Subcutaneous adipose tissue (tissue), 4 donors: ENCODE data around the gene TPI1. TPM values are rescaled to one million over a fixed set of nuclear protein-coding genes. Genes with fewer than 3 reads are reported as not detected.

Source experiments
- total RNA-seq, 4 donors: library from RNA; depleted of rRNA; stranded (reverse); fragments of >200 nt; gene quantifications; one replicate each; pipeline ENCODE4 v1.1.0, GENCODE V29; 2016
- TF ChIP-seq, protein P1 (sequence below): fragments of 450-650 bp; IDR thresholded peaks from one replicate; pipeline ENCODE4 v1.5.1; 2016; ENCODE audit warnings: low read depth, mild to moderate bottlenecking, control low read depth, antibody characterized with exemption, moderate library complexity

TPI1 gene
- total RNA-seq, 4 donors from 2014 or later: 207 to 328 (median 256) TPM

DNA sequence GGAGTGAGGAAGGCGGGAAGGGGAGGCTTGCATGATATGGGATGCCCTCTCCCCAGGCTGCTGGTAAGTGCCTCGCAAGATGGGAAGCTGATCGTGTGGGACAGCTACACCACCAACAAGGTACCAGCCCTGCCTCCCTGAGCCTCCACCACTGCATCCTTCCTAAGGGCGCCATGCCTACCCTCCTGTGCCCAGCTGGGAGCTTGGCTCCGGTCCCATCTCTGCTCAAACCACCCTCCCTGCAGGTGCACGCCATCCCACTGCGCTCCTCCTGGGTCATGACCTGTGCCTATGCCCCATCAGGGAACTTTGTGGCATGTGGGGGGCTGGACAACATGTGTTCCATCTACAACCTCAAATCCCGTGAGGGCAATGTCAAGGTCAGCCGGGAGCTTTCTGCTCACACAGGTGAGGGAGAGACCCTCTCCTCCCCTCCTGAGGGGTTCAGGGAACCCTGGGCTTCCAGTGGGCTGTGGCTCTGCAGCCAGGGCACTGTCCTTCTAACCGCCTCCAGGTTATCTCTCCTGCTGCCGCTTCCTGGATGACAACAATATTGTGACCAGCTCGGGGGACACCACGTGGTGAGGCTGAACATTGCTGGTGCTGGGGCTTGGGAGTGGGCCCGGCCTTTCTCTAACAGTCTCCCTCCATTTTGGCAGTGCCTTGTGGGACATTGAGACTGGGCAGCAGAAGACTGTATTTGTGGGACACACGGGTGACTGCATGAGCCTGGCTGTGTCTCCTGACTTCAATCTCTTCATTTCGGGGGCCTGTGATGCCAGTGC lies 24.0 kb upstream of the TPI1 start:
- TF ChIP-seq, protein P1, sequence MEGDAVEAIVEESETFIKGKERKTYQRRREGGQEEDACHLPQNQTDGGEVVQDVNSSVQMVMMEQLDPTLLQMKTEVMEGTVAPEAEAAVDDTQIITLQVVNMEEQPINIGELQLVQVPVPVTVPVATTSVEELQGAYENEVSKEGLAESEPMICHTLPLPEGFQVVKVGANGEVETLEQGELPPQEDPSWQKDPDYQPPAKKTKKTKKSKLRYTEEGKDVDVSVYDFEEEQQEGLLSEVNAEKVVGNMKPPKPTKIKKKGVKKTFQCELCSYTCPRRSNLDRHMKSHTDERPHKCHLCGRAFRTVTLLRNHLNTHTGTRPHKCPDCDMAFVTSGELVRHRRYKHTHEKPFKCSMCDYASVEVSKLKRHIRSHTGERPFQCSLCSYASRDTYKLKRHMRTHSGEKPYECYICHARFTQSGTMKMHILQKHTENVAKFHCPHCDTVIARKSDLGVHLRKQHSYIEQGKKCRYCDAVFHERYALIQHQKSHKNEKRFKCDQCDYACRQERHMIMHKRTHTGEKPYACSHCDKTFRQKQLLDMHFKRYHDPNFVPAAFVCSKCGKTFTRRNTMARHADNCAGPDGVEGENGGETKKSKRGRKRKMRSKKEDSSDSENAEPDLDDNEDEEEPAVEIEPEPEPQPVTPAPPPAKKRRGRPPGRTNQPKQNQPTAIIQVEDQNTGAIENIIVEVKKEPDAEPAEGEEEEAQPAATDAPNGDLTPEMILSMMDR: no peak

DNA sequence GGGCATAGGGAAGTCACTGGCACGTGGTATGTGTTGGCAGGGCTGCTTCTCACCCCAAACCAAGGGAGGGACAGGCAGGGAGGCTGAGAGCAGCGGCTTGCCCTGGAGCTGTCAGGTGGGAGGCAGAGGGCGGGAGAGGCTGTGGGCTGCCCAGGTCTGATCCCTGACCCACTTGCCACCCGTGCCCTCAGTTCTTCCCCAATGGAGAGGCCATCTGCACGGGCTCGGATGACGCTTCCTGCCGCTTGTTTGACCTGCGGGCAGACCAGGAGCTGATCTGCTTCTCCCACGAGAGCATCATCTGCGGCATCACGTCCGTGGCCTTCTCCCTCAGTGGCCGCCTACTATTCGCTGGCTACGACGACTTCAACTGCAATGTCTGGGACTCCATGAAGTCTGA lies 21.9 kb upstream of the TPI1 start:
- TF ChIP-seq, protein P1: no peak

DNA sequence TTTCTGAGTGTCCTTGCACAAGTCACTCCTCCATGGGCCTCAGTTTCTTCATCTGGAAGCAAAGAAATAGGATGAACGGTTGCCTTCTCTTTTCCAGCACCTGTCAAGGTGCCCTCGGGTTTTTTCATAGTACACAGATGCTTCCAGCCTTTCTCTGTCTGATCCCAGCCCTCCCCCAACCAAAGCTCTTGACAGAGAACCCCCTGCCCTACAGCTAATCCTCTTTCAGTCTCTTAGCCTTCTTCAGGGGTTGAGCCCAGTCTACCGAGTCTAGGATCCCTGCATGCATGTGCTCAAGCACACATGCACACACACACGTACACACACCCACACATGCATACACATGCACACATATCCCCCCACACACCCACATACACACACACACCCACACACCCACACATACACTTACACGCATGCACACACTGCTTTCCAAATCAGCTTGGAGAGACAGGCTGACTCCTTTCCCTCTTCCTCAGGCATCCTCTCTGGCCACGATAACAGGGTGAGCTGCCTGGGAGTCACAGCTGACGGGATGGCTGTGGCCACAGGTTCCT lies 20.9 kb upstream of the TPI1 start:
- TF ChIP-seq, protein P1: no peak

DNA sequence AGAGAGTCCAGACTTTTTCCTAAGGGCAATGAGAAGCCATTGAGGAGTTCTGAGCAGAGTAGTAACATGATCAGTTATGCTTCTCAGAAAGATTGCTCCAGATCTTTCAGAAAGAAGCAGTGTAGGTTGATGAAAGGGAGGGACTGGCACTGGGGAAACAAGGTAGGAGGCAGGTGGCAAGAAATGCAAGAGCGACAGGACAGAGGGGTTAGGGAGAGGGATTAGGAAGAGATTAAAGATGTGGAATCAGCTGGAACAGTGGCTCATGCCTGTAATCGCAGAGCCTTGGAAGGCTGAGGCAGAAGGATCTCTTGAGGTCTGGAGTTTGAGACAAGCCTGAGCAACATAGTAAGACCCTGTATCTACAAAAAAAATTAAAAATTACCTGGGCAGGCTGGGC lies 19.7 kb upstream of the TPI1 start:
- TF ChIP-seq, protein P1: no peak

DNA sequence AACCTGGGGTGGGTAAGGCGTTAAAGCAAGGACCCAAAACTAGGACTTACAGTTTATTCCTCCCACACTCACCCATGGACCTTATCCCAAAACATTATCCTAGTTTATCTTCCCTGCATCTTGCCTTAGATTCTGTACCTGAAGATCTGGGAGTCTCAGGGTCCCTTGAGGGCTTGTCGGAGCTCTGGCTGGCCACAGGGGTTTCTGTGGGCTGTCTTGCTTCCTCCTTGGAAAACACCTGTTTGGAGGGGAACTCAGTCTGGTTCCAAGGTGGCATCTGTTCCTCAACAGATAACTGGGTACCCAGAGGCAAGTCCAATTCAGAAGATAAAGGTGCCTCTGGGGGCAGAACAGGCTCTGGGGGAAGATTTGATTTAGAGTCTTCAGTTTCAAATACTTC lies 17.9 kb upstream of the TPI1 start:
- TF ChIP-seq, protein P1: no peak

DNA sequence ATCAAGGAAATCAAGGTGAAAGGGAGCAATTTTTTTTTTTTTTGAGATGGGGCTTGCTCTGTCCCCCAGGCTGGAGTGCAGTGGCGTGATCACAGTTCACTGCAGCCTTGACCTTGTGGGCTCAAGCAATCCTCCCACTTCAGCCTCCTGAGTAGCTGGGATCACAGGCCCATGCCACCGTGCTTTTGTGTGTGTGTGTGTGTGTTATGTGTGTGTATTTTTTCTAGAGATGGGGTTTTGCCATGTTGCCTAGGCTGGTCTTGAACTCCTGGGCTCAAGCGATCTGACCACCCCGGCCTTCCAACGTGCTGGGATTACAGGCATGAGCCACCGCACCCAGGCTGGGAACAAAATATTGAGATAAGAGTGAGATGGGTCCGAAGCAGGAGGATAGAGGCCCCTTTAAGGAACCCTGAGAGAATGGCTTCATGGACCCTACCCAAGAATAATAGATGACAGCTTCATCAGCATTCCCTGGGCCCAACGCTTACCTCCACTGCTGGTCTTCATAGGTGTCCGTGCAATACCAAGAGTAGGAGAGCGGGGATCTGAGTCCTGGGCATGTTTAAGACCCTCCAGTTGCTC lies 17.3 kb upstream of the TPI1 start:
- TF ChIP-seq, protein P1: no peak

DNA sequence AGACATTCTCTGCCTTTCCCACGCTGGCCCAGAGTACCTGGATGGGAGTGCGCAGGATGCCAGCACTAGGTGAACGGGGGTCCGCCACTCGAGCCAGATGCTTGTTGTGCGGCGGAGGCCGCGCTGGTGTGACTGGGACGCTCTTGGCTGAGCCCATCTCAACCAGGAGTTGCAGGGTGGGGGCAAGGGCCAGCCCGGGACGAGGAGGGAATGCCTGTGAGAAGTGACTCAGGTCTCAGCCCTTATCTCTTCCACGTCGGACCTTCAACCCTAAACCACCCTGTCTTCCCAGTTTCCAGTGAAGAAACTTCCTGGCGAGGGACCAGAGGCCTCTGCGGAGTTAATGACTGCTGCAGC lies 16.6 kb upstream of the TPI1 start:
- TF ChIP-seq, protein P1: no peak
